IPS-18c (cell line): ENCODE results near the gene TENT4A.

ENCODE experiments used
- H3K4me3 ChIP-seq: 2 replicates; pipeline ENCODE4 v1.7.0; 2013; ENCODE audit warnings: low read depth, mild to moderate bottlenecking, low read length, moderate library complexity; ENCODE audit not compliant: insufficient read depth
- H3K9me3 ChIP-seq: one replicate; pipeline ENCODE4 v1.6.1; 2013; ENCODE audit warnings: mild to moderate bottlenecking, low read length, moderate library complexity; ENCODE audit not compliant: control insufficient read depth, insufficient read depth

Gene TENT4A

DNA sequence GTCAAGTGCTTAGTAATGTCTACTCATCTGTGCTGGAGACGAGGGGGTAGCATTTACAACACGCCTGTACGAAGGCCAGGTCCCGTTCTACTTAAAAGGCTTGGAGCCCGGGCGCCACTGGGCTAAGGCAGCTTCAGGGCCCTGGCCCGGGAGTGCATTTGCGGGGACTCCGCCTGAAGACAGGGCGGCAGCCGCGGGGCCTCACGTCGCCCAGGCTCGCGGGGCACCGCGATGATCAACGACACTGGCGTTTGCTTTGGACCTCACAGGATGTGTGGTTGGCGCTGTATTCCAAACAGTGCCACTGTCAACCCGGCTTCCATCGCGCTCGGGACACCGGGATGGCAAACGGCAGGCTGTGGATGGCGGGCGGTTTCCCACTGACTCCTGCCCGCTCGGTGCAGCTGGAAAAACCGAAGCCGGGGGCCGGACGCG, 1.1 kb upstream of the TENT4A start:
- H3K9me3 ChIP-seq: no peaks in the 10 kb centered on the region

GRCh38 chr5:6712577-6713273, 507 bp upstream of the TENT4A start:
- H3K4me3 ChIP-seq: peak overlapping the region; percentile 80
- H3K9me3 ChIP-seq: no peaks in the 10 kb centered on the region

More for the DNA sequence above, 1.1 kb upstream of the TENT4A start:
- H3K4me3 ChIP-seq: peak overlapping the region; percentile 80

DNA sequence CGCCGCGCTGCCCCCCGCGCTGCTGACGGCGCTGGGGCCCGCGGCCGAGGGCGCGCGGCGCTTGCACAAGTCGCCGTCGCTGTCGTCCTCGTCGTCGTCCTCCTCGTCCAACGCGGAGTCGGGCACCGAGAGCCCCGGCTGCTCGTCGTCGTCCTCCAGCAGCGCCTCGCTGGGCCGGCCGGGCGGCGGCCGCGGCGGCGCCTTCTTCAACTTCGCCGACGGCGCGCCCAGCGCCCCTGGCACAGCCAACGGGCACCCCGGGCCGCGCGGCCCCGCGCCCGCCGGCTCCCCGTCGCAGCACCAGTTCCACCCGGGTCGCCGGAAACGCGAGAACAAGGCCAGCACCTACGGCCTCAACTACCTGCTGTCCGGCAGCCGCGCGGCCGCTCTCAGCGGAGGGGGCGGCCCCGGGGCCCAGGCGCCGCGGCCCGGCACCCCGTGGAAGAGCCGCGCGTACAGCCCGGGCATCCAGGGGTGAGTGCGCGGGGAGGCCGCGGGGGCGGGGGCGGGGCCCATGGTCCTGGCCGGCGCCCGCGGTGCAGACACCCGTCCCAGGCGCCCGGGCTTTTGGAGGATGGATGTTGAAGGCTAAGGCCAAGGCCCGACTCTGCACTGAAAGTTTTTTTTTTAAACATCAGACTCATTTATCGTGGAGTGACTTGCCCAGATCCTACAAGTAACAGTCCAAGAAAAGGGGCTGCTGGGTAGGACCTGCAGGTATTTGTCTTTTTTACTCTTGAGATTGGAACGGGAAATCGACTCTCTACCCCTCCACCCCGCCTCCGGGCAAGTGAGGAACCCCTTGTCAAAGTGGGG, 1.2 kb downstream of the TENT4A start:
- Histone ChIP-seq H3K9me3 (no peaks in the 10 kb centered on the region), H3K4me3 (peak overlapping the region; percentile 62)

DNA sequence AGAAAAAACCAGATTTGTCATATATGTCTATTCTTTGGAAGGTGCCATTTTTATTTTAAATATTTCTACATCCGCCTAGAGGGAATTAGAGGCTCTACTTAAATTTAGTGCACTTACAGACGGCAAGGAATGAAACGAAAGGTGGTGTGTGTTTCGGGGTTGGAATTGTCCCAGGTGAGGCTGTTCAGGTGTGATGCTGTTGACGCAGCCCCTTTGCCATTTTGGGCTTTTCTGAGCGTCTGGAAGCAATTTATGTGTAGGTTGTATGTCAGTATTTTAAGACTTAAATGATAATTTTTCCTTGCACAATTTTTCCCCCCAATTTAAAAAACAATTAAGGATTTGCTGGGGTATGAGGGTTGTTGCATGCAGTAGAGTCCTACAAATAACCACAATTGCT, 2.0 kb downstream of the TENT4A start:
- Histone ChIP-seq H3K9me3 (no peaks in the 10 kb centered on the region), H3K4me3 (peak overlapping the region; percentile 62; the same call in 1 of the 2 replicates)

GRCh38 chr5:6715758-6716628, 2.8 kb downstream of the TENT4A start:
- peak overlapping the region; percentile 15; the same call in 1 of the 2 replicates for H3K4me3 ChIP-seq
- H3K9me3 ChIP-seq: no peaks in the 10 kb centered on the region

GRCh38 chr5:6716629-6717149, 3.5 kb downstream of the TENT4A start:
- Histone ChIP-seq H3K4me3 (no peak overlapping the region), H3K9me3 (no peaks in the 10 kb centered on the region)

GRCh38 chr5:6717247-6717646, 4.0 kb downstream of the TENT4A start:
- Histone ChIP-seq H3K4me3 (no peak overlapping the region), H3K9me3 (no peaks in the 10 kb centered on the region)

GRCh38 chr5:6717687-6718086, 4.5 kb downstream of the TENT4A start:
- Histone ChIP-seq H3K4me3 (no peak overlapping the region), H3K9me3 (no peaks in the 10 kb centered on the region)

DNA sequence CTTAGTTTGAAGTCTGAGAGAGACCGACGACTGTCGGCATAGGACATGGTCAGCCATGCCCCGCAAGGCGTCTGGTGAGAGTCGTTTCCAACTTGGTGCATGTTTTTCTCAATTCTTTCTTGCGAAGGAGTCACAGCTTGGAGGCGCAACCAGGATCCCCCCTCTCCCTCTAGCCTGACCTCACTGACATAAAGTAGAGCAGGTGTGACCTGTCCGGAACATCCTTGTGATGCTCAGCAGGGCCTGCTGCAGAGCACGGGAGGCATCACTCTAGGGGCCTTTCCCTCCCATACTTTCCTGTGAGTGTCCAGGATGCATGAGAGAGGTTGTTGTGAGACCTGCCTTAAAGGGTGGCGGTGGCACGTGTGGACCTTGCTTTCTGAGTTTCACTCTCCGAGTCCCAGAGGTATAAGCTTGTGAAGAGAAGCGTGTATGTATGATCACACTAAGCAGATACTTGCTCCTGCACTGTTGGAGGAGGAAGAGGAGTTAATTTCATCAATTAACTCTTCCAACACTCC, 5.0 kb downstream of the TENT4A start:
- H3K9me3 ChIP-seq: no peaks in the 10 kb centered on the region

GRCh38 chr5:6718718-6719117, 5.5 kb downstream of the TENT4A start:
- Histone ChIP-seq H3K4me3 (no peak overlapping the region), H3K9me3 (no peaks in the 10 kb centered on the region)

More for the DNA sequence above, 5.0 kb downstream of the TENT4A start:
- no peak overlapping the region for H3K4me3 ChIP-seq

DNA sequence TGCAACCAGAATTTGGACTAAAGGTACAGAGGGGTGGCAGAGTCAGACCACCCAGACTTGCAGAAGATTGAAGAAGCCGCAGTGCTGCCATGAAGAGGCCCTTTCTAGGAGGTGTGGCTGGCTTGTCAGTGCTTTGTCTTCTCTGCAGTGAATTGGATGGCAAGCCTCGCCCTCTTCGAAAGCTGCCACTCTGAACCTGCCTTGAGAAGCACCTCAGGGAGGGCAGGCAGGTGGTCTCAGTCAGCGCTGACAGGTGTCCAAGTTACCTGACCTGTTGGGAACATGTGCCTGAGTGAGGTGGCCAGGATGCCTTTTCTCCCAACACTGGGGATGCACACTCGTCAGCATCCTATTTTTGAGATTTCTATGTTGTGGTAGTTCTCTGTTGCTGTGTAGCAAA, 6.2 kb downstream of the TENT4A start:
- no peaks in the 10 kb centered on the region for H3K9me3 ChIP-seq
- no peak overlapping the region for H3K4me3 ChIP-seq

- no peaks in the 10 kb centered on the region for H3K9me3 ChIP-seq
- no peak overlapping the region for H3K4me3 ChIP-seq
Observed at GRCh38 chr5:6719896-6720560, 6.8 kb downstream of the TENT4A start.

GRCh38 chr5:6720561-6720921, 7.3 kb downstream of the TENT4A start:
- no peaks in the 10 kb centered on the region for H3K9me3 ChIP-seq
- H3K4me3 ChIP-seq: no peak overlapping the region

- no peaks in the 10 kb centered on the region for H3K9me3 ChIP-seq
- H3K4me3 ChIP-seq: no peak overlapping the region
Observed at GRCh38 chr5:6721442-6721841, 8.2 kb downstream of the TENT4A start.

DNA sequence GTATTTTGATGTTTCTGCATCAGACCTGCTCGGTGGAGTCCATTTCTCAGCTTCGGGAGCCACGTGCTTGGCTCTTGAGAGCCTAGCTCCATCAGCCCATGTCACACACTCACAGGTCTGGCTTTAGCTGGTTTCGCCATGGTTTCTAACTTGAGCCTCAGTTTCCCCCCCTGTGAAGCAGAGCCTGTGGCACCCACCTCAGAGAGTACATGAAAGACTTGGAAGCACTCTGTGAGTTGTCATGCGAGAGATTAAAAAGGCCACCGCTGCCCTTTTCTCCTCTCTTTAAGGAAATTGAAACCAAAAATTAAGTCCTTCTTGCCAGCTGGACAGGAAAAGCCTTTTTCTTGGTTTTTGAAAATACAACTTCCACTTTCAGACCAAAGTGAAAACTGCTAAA, 8.8 kb downstream of the TENT4A start:
- no peak overlapping the region for H3K4me3 ChIP-seq
- H3K9me3 ChIP-seq: no peaks in the 10 kb centered on the region

DNA sequence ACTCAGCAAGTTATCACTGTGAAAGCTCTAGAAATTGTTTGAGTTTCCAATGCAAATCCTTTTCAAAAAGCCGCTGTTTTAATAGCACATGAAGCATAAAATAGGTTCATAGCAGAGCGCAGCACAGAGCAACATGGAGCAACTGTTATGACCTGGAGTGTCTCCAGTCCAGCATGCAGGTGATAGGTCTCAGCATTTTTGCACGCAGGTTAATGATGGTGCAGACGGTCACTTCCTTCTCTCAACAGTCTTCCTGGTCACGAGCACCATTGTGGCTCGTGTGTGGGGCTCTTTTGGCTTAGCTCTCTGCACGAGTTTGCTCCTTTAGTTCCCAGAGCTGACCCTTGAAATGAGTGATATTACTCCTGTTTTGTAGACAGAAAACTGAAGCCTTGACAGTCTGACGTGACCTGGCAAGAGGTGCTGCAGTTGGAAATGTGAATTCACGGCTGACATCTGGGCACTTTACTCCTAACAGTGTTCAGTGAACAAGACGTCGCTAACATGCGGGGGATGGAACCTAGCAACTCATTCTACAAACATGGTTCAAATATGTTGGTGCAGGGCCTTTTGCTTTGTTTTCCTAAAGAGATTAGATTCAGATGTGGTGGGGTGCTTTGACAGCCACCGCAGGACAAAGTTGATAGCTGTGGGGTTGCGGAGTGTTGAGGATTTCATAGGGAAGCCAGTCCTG, 10.0 kb downstream of the TENT4A start:
- H3K4me3 ChIP-seq: no peak overlapping the region
- no peaks in the 10 kb centered on the region for H3K9me3 ChIP-seq
